ENCODE measurements around the gene CLDN19. TPM values are rescaled to one million over a fixed set of nuclear protein-coding genes. Genes with fewer than 3 reads are reported as not detected.

CLDN19 gene
- total and polyA plus RNA-seq, 9 of the 15 experiments (the other 6 are each of a cell fraction or from before 2014, with no cell fraction given) = not detected

DNA sequence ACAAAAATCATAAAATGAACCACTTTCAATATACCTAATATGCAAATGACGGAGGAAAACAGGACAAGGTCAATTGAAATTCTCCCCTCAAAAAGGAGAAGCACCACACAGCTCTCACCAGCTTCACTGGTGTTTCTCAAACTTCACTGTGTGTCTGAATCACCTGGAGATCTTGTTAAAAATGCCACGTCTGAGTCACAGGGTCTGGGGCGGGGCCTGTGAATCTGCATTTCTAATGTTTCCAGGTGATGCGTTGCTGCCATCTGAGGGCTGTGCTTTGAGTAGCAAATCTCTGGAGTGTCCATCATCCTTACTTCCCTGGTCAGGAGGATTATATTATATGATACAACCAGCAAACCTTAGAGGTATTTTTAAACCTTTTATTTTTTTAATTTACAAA lies 9.0 kb downstream of the CLDN19 start (continued):
- TF ChIP-seq, protein P1, sequence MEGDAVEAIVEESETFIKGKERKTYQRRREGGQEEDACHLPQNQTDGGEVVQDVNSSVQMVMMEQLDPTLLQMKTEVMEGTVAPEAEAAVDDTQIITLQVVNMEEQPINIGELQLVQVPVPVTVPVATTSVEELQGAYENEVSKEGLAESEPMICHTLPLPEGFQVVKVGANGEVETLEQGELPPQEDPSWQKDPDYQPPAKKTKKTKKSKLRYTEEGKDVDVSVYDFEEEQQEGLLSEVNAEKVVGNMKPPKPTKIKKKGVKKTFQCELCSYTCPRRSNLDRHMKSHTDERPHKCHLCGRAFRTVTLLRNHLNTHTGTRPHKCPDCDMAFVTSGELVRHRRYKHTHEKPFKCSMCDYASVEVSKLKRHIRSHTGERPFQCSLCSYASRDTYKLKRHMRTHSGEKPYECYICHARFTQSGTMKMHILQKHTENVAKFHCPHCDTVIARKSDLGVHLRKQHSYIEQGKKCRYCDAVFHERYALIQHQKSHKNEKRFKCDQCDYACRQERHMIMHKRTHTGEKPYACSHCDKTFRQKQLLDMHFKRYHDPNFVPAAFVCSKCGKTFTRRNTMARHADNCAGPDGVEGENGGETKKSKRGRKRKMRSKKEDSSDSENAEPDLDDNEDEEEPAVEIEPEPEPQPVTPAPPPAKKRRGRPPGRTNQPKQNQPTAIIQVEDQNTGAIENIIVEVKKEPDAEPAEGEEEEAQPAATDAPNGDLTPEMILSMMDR (IDR thresholded peaks at IDR 0.05 in 2 of 3, conservative IDR thresholded peaks at IDR 0.05 in 1 of 3; ENCODE audit: insufficient read depth in 2 of 3, low read depth in 1 of 3, low read length in 3 of 3) = peak; percentile 59 to 69 (median 65); a peak in 5 of 6 replicates
- TF ChIP-seq JUND (IDR thresholded peaks at IDR 0.05; ENCODE audit: borderline replicate concordance, low read depth, low read length) (peak; percentile 82), JUND (tag; IDR thresholded peaks at IDR 0.05; ENCODE audit: borderline replicate concordance, low read depth, low read length) (peak; percentile 82; the same call in 2 of the 3 replicates), SMC3 (conservative IDR thresholded peaks at IDR 0.05; ENCODE audit: insufficient read depth, low read depth, low read length) (peak; percentile 29; the same call in 1 of the 2 replicates), DPF2 (IDR thresholded peaks at IDR 0.05) (peak; percentile 20; the same call in 1 of the 2 replicates), RCOR1 (IDR thresholded peaks at IDR 0.05; ENCODE audit: borderline replicate concordance in 1 of 2, low read depth in 2 of 2, low read length in 2 of 2) (peak in 1 of 2 experiments; percentile 43; a peak in 1 of 4 replicates), CCNT2 (IDR thresholded peaks at IDR 0.05; ENCODE audit: borderline replicate concordance, extremely low read depth, insufficient read length, low read depth, low read length) (no peak), ZNF263 (CRISPR knock-in tag; IDR thresholded peaks at IDR 0.05; ENCODE audit: borderline replicate concordance) (no peak), ETV5 (CRISPR knock-in tag; IDR thresholded peaks at IDR 0.05; ENCODE audit: low read depth) (0 out of 2 replicates have a peak, but pooled peaks have one; percentile 34), ARID2 (IDR thresholded peaks at IDR 0.05) (0 out of 2 replicates have a peak, but pooled peaks have one; percentile 20), ELF1 (tag; IDR thresholded peaks at IDR 0.05) (no peak), FOSL1 (tag; conservative IDR thresholded peaks at IDR 0.05) (peak; percentile 68), RAD21 (CRISPR knock-in tag; conservative IDR thresholded peaks at IDR 0.05 in 1 of 2, IDR thresholded peaks at IDR 0.05 in 1 of 2) (peak in 1 of 2 experiments; percentile 88; a peak in 2 of 4 replicates)
- TF ChIP-seq, protein P2, sequence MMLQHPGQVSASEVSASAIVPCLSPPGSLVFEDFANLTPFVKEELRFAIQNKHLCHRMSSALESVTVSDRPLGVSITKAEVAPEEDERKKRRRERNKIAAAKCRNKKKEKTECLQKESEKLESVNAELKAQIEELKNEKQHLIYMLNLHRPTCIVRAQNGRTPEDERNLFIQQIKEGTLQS (IDR thresholded peaks at IDR 0.05) = peak; percentile 52
- TF ChIP-seq, protein P2 (CRISPR knock-in tag; conservative IDR thresholded peaks at IDR 0.05) = no peak
